CD4-positive, alpha-beta T cell treated with Interleukin-12 subunit alpha and Interleukin-12 subunit beta, for 1 hour (primary cell): ENCODE measurements around the gene ADAMTS17.
"Not testable (repeated sequence)": the region's sequence is repeated elsewhere in the genome, so short reads cannot be mapped to it uniquely, and the experiment has no call there.

ENCODE experiments used
- DNase-seq: peaks from one replicate; pipeline ENCODE4 v3.0.0-alpha.2; 2020

The ADAMTS17 gene

GRCh38 chr15:99983171-99983885 is 358.4 kb downstream of the ADAMTS17 start:
- no peak for DNase-seq

- DNase-seq: no peak
These were observed 359.1 kb downstream of the ADAMTS17 start for GRCh38 chr15:99982662-99983061.

GRCh38 chr15:99981839-99982658 is 359.7 kb downstream of the ADAMTS17 start:
- DNase-seq: no peak

GRCh38 chr15:99981191-99981647 is 360.6 kb downstream of the ADAMTS17 start:
- no peak for DNase-seq

GRCh38 chr15:99980752-99981151 is 361.0 kb downstream of the ADAMTS17 start:
- no peak for DNase-seq

- DNase-seq: not testable (repeated sequence)
These were observed 361.9 kb downstream of the ADAMTS17 start for GRCh38 chr15:99979886-99980285.

GRCh38 chr15:99979371-99979770 is 362.4 kb downstream of the ADAMTS17 start:
- DNase-seq: no peak

GRCh38 chr15:99978426-99978825 is 363.3 kb downstream of the ADAMTS17 start:
- DNase-seq: no peak

- no peak for DNase-seq
These were observed 363.8 kb downstream of the ADAMTS17 start for GRCh38 chr15:99977929-99978328.

GRCh38 chr15:99976811-99977271 is 364.9 kb downstream of the ADAMTS17 start:
- no peak for DNase-seq

GRCh38 chr15:99976000-99976399 is 365.8 kb downstream of the ADAMTS17 start:
- no peak for DNase-seq

GRCh38 chr15:99974246-99974645 is 367.5 kb downstream of the ADAMTS17 start:
- no peak for DNase-seq

GRCh38 chr15:99973351-99973750 is 368.4 kb downstream of the ADAMTS17 start:
- DNase-seq: no peak

- DNase-seq: no peak
These were observed 370.8 kb downstream of the ADAMTS17 start for GRCh38 chr15:99970891-99971430.

- DNase-seq: no peak
These were observed 372.4 kb downstream of the ADAMTS17 start for GRCh38 chr15:99969261-99969920.

- DNase-seq: no peak
These were observed 373.9 kb downstream of the ADAMTS17 start for GRCh38 chr15:99967841-99968371.

GRCh38 chr15:99966815-99967214 is 375.0 kb downstream of the ADAMTS17 start:
- DNase-seq: no peak

GRCh38 chr15:99965376-99965775 is 376.4 kb downstream of the ADAMTS17 start:
- DNase-seq: no peak

GRCh38 chr15:99963976-99964375 is 377.8 kb downstream of the ADAMTS17 start:
- DNase-seq: no peak

GRCh38 chr15:99963096-99963825 is 378.5 kb downstream of the ADAMTS17 start:
- DNase-seq: no peak

GRCh38 chr15:99962006-99962561 is 379.7 kb downstream of the ADAMTS17 start:
- no peak for DNase-seq

GRCh38 chr15:99961011-99961441 is 380.7 kb downstream of the ADAMTS17 start:
- peak; percentile 2 for DNase-seq
